WERI-Rb-1 (cell line): ENCODE measurements around the gene SERINC1.
"Not testable (repeated sequence)": the region's sequence is repeated elsewhere in the genome, so short reads cannot be mapped to it uniquely, and the experiment has no call there.

Experiments used
- DNase-seq: peaks from one replicate; pipeline ENCODE4 v3.0.0-alpha.2; 2020
- H3K27ac ChIP-seq: fragments of 250-450 bp; sonication (Bioruptor Pico); 2 replicates; pipeline ENCODE4 v1.5.1; 2020; ENCODE audit warnings: mild to moderate bottlenecking, moderate library complexity
- H3K27me3 ChIP-seq: fragments of 250-450 bp; sonication (Bioruptor Pico); 2 replicates; pipeline ENCODE4 v1.5.1; 2021; ENCODE audit warnings: mild to moderate bottlenecking, low read depth, moderate library complexity; ENCODE audit not compliant: insufficient read depth, severe bottlenecking
- H3K36me3 ChIP-seq: fragments of 250-450 bp; sonication (Bioruptor Pico); 2 replicates; pipeline ENCODE4 v1.5.1; 2020; ENCODE audit warnings: mild to moderate bottlenecking, moderate library complexity
- H3K4me3 ChIP-seq: 2 replicates; pipeline ENCODE4 v1.5.1; 2011; ENCODE audit warnings: low read depth, mild to moderate bottlenecking, control low read depth, low read length
- H3K9me3 ChIP-seq: fragments of 250-450 bp; sonication (Bioruptor Pico); 2 replicates; pipeline ENCODE4 v1.5.1; 2021; ENCODE audit warnings: mild to moderate bottlenecking, moderate library complexity; ENCODE audit not compliant: severe bottlenecking
- CTCF ChIP-seq: IDR thresholded peaks from 2 replicates; pipeline ENCODE4 v1.5.1; 2011; ENCODE audit warnings: low read depth, mild to moderate bottlenecking, control low read depth, inconsistent platforms, low read length

Gene SERINC1

GRCh38 chr6:122472022-122472340 lies 374 bp upstream of the SERINC1 start:
- no peak for DNase-seq
- Histone ChIP-seq H3K27me3 (no peaks in the 10 kb centered on the region), H3K36me3 (peaks cover 11% of the 10 kb centered on the region), H3K4me3 (peak overlapping the region; percentile 65), H3K9me3 (no peaks in the 10 kb centered on the region), H3K27ac (peak overlapping the region; percentile 87)
- TF ChIP-seq CTCF = no peak

DNA sequence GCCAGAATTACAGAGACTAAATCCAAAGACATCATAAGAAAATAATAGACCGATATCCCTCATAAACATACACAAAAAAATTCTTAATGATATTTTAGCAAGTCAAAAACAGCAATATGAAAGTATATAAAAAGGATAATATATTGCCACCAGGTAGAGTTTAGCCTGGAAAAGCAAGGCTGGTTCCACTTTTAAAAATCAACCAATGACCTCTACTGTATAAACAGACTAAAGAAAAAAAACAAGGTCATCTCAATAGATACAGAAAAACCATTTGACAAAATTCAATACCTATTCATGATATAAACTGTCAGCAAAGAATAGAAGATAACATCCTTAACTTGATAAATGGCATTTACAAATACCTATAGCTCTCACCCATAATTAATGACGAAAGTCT lies 9.7 kb downstream of the SERINC1 start:
- no peaks in the 10 kb centered on the region for H3K27me3 ChIP-seq
- H3K4me3 ChIP-seq = no peak overlapping the region
- H3K27ac ChIP-seq = no peak overlapping the region
- H3K36me3 ChIP-seq = peaks cover 28% of the 10 kb centered on the region
- TF ChIP-seq CTCF = no peak
- DNase-seq = no peak
- no peaks in the 10 kb centered on the region for H3K9me3 ChIP-seq

DNA sequence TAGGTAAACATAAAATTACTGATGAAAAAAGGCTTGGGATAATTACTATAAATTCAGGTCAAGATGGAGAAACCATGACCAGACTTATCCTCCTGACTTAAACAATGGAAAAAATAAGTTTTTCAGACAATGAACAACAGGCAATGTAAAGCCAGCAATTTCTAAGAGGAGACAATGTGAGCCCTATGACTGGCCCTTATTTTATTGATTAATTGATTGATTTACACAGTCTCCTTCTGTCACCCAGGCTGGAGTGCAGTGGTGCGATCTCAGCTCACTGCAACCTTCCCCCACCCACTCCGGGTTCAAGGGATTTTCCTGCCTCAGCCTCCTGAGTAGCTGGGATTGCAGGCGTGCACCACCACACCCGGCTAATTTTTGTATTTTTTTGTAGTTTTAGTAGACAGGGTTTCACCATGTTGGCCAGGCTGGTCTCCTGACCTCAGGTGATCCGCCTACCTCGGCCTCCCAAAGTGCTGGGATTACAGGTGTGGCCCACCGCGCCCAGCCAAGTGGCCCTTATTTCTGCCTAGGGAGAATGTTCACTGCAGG lies 11.7 kb downstream of the SERINC1 start:
- not testable (repeated sequence) for H3K27ac ChIP-seq, H3K4me3 ChIP-seq, H3K9me3 ChIP-seq, H3K27me3 ChIP-seq, DNase-seq
- H3K36me3 ChIP-seq = peaks cover 18% of the 10 kb centered on the region

DNA sequence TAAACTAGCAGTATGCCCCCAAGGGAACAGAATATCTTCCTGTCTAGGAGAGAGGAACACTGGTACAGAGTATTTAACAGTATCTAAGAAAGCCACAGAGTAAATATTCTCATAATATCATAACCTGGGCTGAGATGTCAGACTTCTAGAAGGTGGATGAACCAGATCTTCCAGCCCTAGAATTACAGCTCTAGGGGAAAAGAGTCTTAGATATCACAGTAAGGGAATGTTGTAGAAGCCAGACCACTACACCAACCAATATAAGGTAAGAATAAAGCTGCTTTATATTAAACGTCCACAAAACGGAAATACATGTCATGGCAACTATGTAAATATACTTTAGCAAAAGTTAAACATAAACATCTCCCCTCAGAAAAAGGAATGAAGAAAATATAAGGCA lies 12.4 kb downstream of the SERINC1 start:
- H3K36me3 ChIP-seq = peaks cover 25% of the 10 kb centered on the region
- no peak overlapping the region for H3K4me3 ChIP-seq
- no peak for DNase-seq
- no peak overlapping the region for H3K27ac ChIP-seq
- no peaks in the 10 kb centered on the region for H3K27me3 ChIP-seq
- no peaks in the 10 kb centered on the region for H3K9me3 ChIP-seq
- TF ChIP-seq CTCF = no peak

- TF ChIP-seq CTCF = no peak
- Histone ChIP-seq H3K9me3 (no peaks in the 10 kb centered on the region), H3K27ac (no peak overlapping the region), H3K36me3 (peaks cover 35% of the 10 kb centered on the region), H3K27me3 (no peaks in the 10 kb centered on the region), H3K4me3 (no peak overlapping the region)
- no peak for DNase-seq
These were observed 13.5 kb downstream of the SERINC1 start for GRCh38 chr6:122458087-122458486.

- H3K27me3 ChIP-seq, H3K4me3 ChIP-seq, DNase-seq, H3K27ac ChIP-seq, H3K9me3 ChIP-seq: not testable (repeated sequence)
- H3K36me3 ChIP-seq = peaks cover 59% of the 10 kb centered on the region
These were observed 16.5 kb downstream of the SERINC1 start for GRCh38 chr6:122455116-122455515.

GRCh38 chr6:122454673-122455072 lies 16.9 kb downstream of the SERINC1 start:
- TF ChIP-seq CTCF = no peak
- no peaks in the 10 kb centered on the region for H3K9me3 ChIP-seq
- H3K36me3 ChIP-seq = peaks cover 64% of the 10 kb centered on the region
- no peak overlapping the region for H3K27ac ChIP-seq
- no peak overlapping the region for H3K4me3 ChIP-seq
- no peak for DNase-seq
- no peaks in the 10 kb centered on the region for H3K27me3 ChIP-seq
